ENCODE results near the gene CHRND. TPM values are rescaled to one million over a fixed set of nuclear protein-coding genes. Genes with fewer than 3 reads are reported as not detected.

CHRND gene
- polyA plus RNA-seq, 3 donors, result not detected

DNA sequence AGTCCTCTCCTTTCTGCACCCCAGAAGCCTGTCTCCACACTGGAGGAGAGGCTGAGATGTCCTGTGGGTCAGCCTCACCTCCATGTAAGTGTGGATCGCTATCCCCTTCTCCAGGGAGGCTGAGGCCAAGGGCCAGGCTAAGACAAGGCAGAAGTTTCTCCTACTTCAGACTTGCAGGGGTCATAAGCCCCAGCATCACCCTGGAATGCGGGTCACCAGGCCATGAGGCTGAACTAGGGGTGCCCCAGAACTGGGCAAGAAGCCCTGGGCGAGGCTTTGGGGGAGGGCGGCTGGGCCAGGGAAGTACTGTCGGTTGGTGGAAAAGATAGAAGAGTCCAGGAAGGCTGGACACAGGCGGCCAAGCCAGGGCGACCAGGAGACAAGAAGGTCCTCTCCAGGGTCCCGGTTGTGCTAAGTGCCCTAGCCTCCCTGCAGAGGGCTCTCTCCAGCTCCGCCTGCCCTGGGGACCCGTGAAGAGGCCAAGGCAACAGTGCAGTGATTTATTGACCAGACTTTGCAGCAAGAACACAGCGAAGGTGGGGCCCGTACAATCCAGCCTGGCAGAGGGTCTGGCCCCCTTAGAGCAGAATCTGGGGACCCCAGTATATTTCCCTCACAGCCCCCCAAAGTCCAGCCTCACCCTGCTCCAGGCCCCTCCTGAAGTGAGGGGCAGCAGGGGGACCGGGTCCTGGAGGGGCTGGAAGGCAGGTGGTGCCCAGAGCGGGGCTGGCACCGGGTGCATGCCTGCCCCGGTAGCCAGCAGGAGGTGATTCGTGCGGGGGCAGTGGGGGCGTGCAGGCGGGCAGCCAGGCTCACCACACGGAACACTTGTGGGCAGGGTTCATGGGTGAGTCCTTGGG, 46.4 kb upstream of the CHRND start:
- H3K27ac Mint-ChIP-seq, result peak overlapping the region in 1 of 7 donors; percentile 25
- DNase-seq, result no peak
- no peaks in the 10 kb centered on the region for H3K9me3 ChIP-seq (replicated peaks in 1 of 2; ENCODE audit: control insufficient read depth in 1 of 2, insufficient read depth in 1 of 2, low read length in 2 of 2)
- H3K36me3 Mint-ChIP-seq, result no peaks in the 10 kb centered on the region
- TF ChIP-seq, protein P1, sequence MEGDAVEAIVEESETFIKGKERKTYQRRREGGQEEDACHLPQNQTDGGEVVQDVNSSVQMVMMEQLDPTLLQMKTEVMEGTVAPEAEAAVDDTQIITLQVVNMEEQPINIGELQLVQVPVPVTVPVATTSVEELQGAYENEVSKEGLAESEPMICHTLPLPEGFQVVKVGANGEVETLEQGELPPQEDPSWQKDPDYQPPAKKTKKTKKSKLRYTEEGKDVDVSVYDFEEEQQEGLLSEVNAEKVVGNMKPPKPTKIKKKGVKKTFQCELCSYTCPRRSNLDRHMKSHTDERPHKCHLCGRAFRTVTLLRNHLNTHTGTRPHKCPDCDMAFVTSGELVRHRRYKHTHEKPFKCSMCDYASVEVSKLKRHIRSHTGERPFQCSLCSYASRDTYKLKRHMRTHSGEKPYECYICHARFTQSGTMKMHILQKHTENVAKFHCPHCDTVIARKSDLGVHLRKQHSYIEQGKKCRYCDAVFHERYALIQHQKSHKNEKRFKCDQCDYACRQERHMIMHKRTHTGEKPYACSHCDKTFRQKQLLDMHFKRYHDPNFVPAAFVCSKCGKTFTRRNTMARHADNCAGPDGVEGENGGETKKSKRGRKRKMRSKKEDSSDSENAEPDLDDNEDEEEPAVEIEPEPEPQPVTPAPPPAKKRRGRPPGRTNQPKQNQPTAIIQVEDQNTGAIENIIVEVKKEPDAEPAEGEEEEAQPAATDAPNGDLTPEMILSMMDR (IDR thresholded peaks at IDR 0.05), result no peak
- no peak overlapping the region for H3K4me2 ChIP-seq (replicated peaks; ENCODE audit: extremely low read depth, low read length, poor library complexity, severe bottlenecking)
- no peaks in the 10 kb centered on the region for H4K20me1 ChIP-seq (ENCODE audit: insufficient read depth, low read length)
- H3K4me1 Mint-ChIP-seq, result no peaks in the 10 kb centered on the region
- no peaks in the 10 kb centered on the region for H3K9me3 Mint-ChIP-seq
- no peaks in the 10 kb centered on the region for H3K4me1 ChIP-seq (ENCODE audit: control insufficient read depth in 1 of 2, insufficient read depth in 2 of 2, low read length in 2 of 2)
- no peaks in the 10 kb centered on the region for H3K79me2 ChIP-seq (ENCODE audit: insufficient read depth, low read length)
- H3K9ac ChIP-seq (ENCODE audit: insufficient read depth, low read length, poor library complexity, severe bottlenecking), result no peak overlapping the region
- 83% methylated on average over 17 of the region's 21 CpGs for WGBS (ENCODE audit: insufficient coverage)
- no peaks in the 10 kb centered on the region for H3K36me3 ChIP-seq (replicated peaks in 1 of 2; ENCODE audit: control insufficient read depth in 1 of 2, insufficient read depth in 2 of 2, low read length in 2 of 2)
- intact Hi-C loops (cut with micrococcal nuclease), result no loop called here
- H3K4me3 ChIP-seq (replicated peaks in 1 of 3; ENCODE audit: low read depth in 2 of 3, low read length in 3 of 3), result no peak overlapping the region
- H3K4me3 Mint-ChIP-seq, result no peak overlapping the region
- H3K27ac ChIP-seq (ENCODE audit: low read depth in 1 of 2, low read length in 2 of 2), result no peak overlapping the region
- H3K27me3 ChIP-seq (ENCODE audit: control insufficient read depth in 2 of 2, insufficient read depth in 2 of 2, low read length in 2 of 2), result peaks cover 0 to 7% of the 10 kb centered on the region in 2 donors
- H3K27me3 Mint-ChIP-seq (ENCODE audit: low read depth in 3 of 3), result peaks cover 13 to 20% (median 14%) of the 10 kb centered on the region in 3 donors
- no peak overlapping the region for H2AFZ ChIP-seq (ENCODE audit: insufficient read depth, low read depth, low read length, poor library complexity, severe bottlenecking)

DNA sequence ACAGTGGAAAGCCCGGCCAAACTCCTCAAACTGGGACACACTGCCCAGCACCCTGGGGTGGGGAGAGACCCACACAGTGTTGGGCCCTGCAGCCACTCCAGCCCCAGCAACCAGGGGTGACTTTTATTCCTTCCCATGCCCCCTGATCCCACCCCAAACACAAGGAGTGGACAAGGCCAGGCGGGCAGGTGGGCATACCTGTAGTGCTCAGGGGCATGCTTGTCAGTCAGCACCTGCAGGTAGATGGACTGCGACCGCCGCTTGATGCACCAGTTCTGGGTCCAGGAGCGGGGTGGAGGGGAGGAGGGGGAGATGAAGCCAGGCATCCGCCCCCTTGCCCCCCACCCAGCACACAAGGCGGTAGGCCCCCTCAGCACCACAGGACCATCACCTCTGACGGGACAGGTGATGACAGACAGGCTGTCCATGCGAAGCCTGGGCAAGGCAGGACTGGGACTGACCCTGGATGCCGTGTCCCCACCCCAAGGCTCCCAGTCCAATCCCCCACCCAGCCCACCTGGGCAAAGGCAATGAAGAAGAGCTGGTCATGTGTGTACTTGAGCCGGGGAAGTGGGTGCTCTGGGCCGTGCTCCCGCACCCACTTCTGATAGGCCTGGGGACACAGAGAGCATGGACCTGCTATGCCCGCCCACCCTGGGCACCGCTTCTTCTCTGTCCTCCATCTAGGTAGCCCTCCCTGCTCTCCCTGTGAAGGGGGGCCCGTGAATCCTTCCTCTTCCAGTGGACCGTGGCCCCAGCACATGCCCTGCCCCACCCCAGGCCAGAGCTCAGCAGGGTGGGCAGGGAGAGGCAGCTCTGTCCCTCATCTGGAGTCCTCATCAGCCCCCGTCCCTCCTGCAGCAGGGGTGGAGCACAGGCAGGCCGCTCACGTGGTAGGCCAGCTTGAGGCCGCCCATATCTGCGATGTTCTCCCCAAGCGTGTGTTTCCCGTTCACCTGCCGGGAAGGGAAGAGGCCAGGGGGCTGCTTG, 45.5 kb upstream of the CHRND start:
- Histone ChIP-seq H3K79me2 (ENCODE audit: insufficient read depth, low read length) (no peaks in the 10 kb centered on the region), H3K4me1 (ENCODE audit: control insufficient read depth in 1 of 2, insufficient read depth in 2 of 2, low read length in 2 of 2) (no peaks in the 10 kb centered on the region), H4K20me1 (ENCODE audit: insufficient read depth, low read length) (no peaks in the 10 kb centered on the region), H3K27me3 (ENCODE audit: control insufficient read depth in 2 of 2, insufficient read depth in 2 of 2, low read length in 2 of 2) (peaks cover 0 to 16% of the 10 kb centered on the region in 2 donors), H3K9ac (ENCODE audit: insufficient read depth, low read length, poor library complexity, severe bottlenecking) (no peak overlapping the region), H3K4me3 (replicated peaks in 1 of 3; ENCODE audit: low read depth in 2 of 3, low read length in 3 of 3) (no peak overlapping the region), H3K9me3 (replicated peaks in 1 of 2; ENCODE audit: control insufficient read depth in 1 of 2, insufficient read depth in 1 of 2, low read length in 2 of 2) (no peaks in the 10 kb centered on the region), H3K36me3 (replicated peaks in 1 of 2; ENCODE audit: control insufficient read depth in 1 of 2, insufficient read depth in 2 of 2, low read length in 2 of 2) (no peaks in the 10 kb centered on the region), H3K27ac (ENCODE audit: low read depth in 1 of 2, low read length in 2 of 2) (no peak overlapping the region), H2AFZ (ENCODE audit: insufficient read depth, low read depth, low read length, poor library complexity, severe bottlenecking) (no peak overlapping the region), H3K4me2 (replicated peaks; ENCODE audit: extremely low read depth, low read length, poor library complexity, severe bottlenecking) (no peak overlapping the region)
- H3K4me1 Mint-ChIP-seq, result no peaks in the 10 kb centered on the region
- no peak overlapping the region for H3K27ac Mint-ChIP-seq
- intact Hi-C loops (cut with micrococcal nuclease), result no loop called here
- no peaks in the 10 kb centered on the region for H3K36me3 Mint-ChIP-seq
- peaks cover 20 to 23% (median 21%) of the 10 kb centered on the region in 3 donors for H3K27me3 Mint-ChIP-seq (ENCODE audit: low read depth in 3 of 3)
- peaks cover 0 to 3% (median 0%) of the 10 kb centered on the region in 7 donors for H3K9me3 Mint-ChIP-seq
- WGBS (ENCODE audit: insufficient coverage), result 84% methylated on average over 15 of the region's 26 CpGs
- no peak for DNase-seq
- TF ChIP-seq, protein P1 (IDR thresholded peaks at IDR 0.05), result no peak
- H3K4me3 Mint-ChIP-seq, result no peak overlapping the region
